Keratinocyte (primary cell): ENCODE measurements around the gene NFIC.

Experiments used
- CTCF ChIP-seq, 3 experiments: IDR thresholded peaks in 1 of 3; conservative IDR thresholded peaks in 1 of 3; optimal IDR thresholded peaks in 1 of 3; 2 replicates in 2 of 3; 3 replicates in 1 of 3; pipeline versions ENCODE3 to v1.5.1; 2011; ENCODE audit warnings: low read length in 3 of 3, mild to moderate bottlenecking in 3 of 3, moderate library complexity in 2 of 3, control low read depth in 1 of 3, inconsistent platforms in 1 of 3; ENCODE audit not compliant: insufficient read depth in 2 of 3; ENCODE audit errors: extremely low read depth in 1 of 3
- EZH2 ChIP-seq: IDR thresholded peaks from one replicate; pipeline ENCODE4 v1.6.1; 2012; ENCODE audit warnings: inconsistent platforms, mild to moderate bottlenecking, low read length, moderate library complexity

GRCh38 chr19:3505598-3506383, 139.4 kb downstream of the NFIC start, which contains the start of gene FZR1:
- TF ChIP-seq CTCF (optimal IDR thresholded peaks at IDR 0.05 in 1 of 3, IDR thresholded peaks at IDR 0.05 in 1 of 3, conservative IDR thresholded peaks at IDR 0.05 in 1 of 3; ENCODE audit: extremely low read depth in 1 of 3, insufficient read depth in 2 of 3, low read length in 3 of 3), result no peak
- no peak for TF ChIP-seq EZH2
